Upper lobe of left lung (tissue), 6 donors: ENCODE results near the gene CENPO. TPM values are rescaled to one million over a fixed set of nuclear protein-coding genes. Genes with fewer than 3 reads are reported as not detected.

ENCODE experiments used
- ATAC-seq, 2 donors: fragments of 200-7000 bp; cut with Tn5 transposase; one replicate each; pipeline ENCODE4 v1.9.1; 2022; ENCODE audit warnings: mild to moderate bottlenecking in 2 of 2, moderate library complexity in 2 of 2; ENCODE audit not compliant: low FRiP score in 2 of 2
- DNase-seq, 2 donors: peaks; one replicate each; pipeline ENCODE4 v3.0.0-alpha.2; 2019 to 2020
- H3K27ac ChIP-seq, 4 donors: fragments of 200-600 bp; sonication (generic); one replicate each; pipeline ENCODE4 v1.5.1; 2016 to 2019
- H3K27me3 ChIP-seq, 4 donors: fragments of 200-600 bp; sonication (generic); one replicate each; pipeline ENCODE4 v1.5.1; 2017 to 2019
- H3K36me3 ChIP-seq, 4 donors: fragments of 200-600 bp; sonication (generic); one replicate each; pipeline ENCODE4 v1.5.1; 2016 to 2019
- H3K4me1 ChIP-seq, 4 donors: fragments of 200-600 bp; sonication (generic); one replicate each; pipeline ENCODE4 v1.5.1; 2018 to 2019
- H3K4me3 ChIP-seq, 4 donors: fragments of 200-600 bp; sonication (generic); one replicate each; pipeline ENCODE4 v1.5.1; 2017 to 2019; ENCODE audit warnings: mild to moderate bottlenecking in 2 of 4, moderate library complexity in 1 of 4
- H3K9me3 ChIP-seq, 4 donors: fragments of 200-600 bp; sonication (generic); one replicate each; pipeline ENCODE4 v1.5.1; 2018 to 2019
- EP300 ChIP-seq, 4 donors: sonication (generic); formaldehyde crosslinking; IDR thresholded peaks; one replicate each; pipeline ENCODE4 v1.5.1; 2017; ENCODE audit warnings: antibody characterized with exemption in 4 of 4, control low read depth in 2 of 4
- POLR2A ChIP-seq, 4 donors: fragments of 450-650 bp; IDR thresholded peaks; one replicate each; pipeline ENCODE4 v1.5.1; 2016 to 2017; ENCODE audit warnings: antibody characterized with exemption in 4 of 4, mild to moderate bottlenecking in 2 of 4
- POLR2AphosphoS5 ChIP-seq, 2 donors: sonication (generic); formaldehyde crosslinking; IDR thresholded peaks; one replicate each; pipeline ENCODE4 v1.5.1; 2017; ENCODE audit warnings: antibody characterized with exemption in 2 of 2
- WGBS, 2 donors: methylation state at CpG; one replicate each; pipeline ENCODE4 v1.1.5; 2017 to 2018; 5-methylcytosine and 5-hydroxymethylcytosine counted together
- total RNA-seq, 6 donors: library from RNA; depleted of rRNA in 4 of 6; stranded (reverse); fragments of >200 nt in 4 of 6; gene quantifications; one replicate each; pipeline versions ENCODE4 v1.1.0 to v1.2.1, GENCODE V29; 2016 to 2021
- TF ChIP-seq, protein P1 (sequence below), 6 experiments: fragments of 450-650 bp in 4 of 6; fragments of 200-600 bp in 2 of 6; sonication (generic) in 2 of 6; IDR thresholded peaks; one replicate each; pipeline ENCODE4 v1.5.1; 2016 to 2019; ENCODE audit warnings: antibody characterized with exemption in 6 of 6
- donor health status: DM: no; HTN: no; CAD: no; lungs with moderate emphysema.
- donor health status: DM: no; HTN: yes; CAD: no; lungs with severe emphysema.

The CENPO gene
- total RNA-seq, 6 donors from 2014 or later, result 4.9 to 8.7 (median 7.2) TPM

DNA sequence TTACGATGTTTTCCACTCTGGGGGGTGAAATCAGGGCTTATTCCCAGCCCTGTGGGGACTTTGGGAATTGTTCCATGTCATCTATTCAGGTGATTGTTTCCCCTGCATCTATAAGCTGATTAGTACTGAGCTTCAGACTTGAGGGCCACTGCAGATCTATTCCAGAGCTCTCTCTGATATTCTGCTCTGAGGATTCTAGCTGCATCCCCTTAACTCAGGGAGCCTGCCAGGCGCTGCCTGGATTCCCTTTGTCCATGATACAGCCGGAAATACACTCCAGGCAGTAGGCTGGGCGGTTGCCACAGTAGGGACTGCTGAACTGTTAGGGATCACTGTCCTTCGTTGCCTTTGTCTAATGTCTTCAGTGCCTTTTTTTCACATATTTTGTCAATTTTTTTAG lies 31.4 kb upstream of the CENPO start:
- DNase-seq (no peak), ATAC-seq (no peak)
- H3K9me3 ChIP-seq, result no peaks in the 10 kb centered on the region
- no peak overlapping the region for H3K4me3 ChIP-seq
- TF ChIP-seq POLR2AphosphoS5 (IDR thresholded peaks at IDR 0.05) (no peak), POLR2A (IDR thresholded peaks at IDR 0.05) (no peak), EP300 (IDR thresholded peaks at IDR 0.05) (no peak)
- TF ChIP-seq, protein P1, sequence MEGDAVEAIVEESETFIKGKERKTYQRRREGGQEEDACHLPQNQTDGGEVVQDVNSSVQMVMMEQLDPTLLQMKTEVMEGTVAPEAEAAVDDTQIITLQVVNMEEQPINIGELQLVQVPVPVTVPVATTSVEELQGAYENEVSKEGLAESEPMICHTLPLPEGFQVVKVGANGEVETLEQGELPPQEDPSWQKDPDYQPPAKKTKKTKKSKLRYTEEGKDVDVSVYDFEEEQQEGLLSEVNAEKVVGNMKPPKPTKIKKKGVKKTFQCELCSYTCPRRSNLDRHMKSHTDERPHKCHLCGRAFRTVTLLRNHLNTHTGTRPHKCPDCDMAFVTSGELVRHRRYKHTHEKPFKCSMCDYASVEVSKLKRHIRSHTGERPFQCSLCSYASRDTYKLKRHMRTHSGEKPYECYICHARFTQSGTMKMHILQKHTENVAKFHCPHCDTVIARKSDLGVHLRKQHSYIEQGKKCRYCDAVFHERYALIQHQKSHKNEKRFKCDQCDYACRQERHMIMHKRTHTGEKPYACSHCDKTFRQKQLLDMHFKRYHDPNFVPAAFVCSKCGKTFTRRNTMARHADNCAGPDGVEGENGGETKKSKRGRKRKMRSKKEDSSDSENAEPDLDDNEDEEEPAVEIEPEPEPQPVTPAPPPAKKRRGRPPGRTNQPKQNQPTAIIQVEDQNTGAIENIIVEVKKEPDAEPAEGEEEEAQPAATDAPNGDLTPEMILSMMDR (IDR thresholded peaks at IDR 0.05), result no peak
- no peaks in the 10 kb centered on the region for H3K27me3 ChIP-seq
- H3K36me3 ChIP-seq, result peaks cover 17 to 71% (median 36%) of the 10 kb centered on the region in 4 donors
- H3K4me1 ChIP-seq, result no peaks in the 10 kb centered on the region
- H3K27ac ChIP-seq, result no peak overlapping the region
- WGBS, 2 donors, result 88 to 95% methylated on average over 5 of the region's 5 CpGs

DNA sequence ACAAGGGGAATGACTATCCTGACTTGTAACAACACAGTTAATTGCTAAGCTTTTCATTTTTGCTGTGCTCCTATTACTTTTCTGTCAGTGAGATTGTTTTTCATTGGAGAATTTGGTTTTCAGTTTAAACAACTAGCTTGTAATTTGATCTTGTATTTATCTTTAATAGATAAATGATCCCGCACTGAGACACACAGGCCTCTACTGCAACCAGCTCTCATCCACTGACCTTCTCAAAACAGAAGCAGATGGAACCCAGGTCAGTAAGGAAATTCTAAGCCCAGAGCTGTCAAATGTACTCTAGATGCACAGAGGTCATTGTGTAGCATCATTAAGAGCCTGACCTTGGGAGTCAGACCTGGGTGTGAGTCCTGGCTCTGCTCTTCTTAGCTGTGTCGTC lies 30.7 kb upstream of the CENPO start:
- no peaks in the 10 kb centered on the region for H3K4me1 ChIP-seq
- no peaks in the 10 kb centered on the region for H3K9me3 ChIP-seq
- no peak overlapping the region for H3K27ac ChIP-seq
- TF ChIP-seq POLR2AphosphoS5 (IDR thresholded peaks at IDR 0.05) (no peak), EP300 (IDR thresholded peaks at IDR 0.05) (no peak), POLR2A (IDR thresholded peaks at IDR 0.05) (no peak)
- TF ChIP-seq, protein P1 (IDR thresholded peaks at IDR 0.05), result no peak
- no peak overlapping the region for H3K4me3 ChIP-seq
- no peaks in the 10 kb centered on the region for H3K27me3 ChIP-seq
- DNase-seq (no peak), ATAC-seq (no peak)
- peaks cover 17 to 65% (median 36%) of the 10 kb centered on the region in 4 donors for H3K36me3 ChIP-seq
- WGBS, 2 donors, result 80 to 87% methylated on average over 2 of the region's 2 CpGs

DNA sequence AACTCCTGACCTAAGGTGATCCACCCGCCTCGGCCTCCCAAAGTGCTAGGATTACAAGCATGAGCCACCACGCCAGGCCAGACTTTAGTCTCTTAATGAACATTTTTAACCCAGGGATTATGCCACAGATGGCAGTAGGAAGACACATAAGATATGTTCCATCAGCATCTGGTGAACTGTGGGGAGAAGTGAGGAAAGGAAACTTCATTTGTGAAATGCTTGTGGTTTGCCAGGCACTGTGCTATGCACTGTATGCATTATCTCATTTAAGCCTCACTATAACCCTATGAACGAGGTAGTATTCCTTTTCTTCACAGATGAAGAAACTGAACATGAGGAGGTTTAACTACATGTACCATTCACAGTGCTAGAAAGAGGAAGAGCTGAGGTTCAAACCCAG lies 29.4 kb upstream of the CENPO start:
- 97% methylated on average over 4 of the region's 4 CpGs for WGBS, 2 donors

DNA sequence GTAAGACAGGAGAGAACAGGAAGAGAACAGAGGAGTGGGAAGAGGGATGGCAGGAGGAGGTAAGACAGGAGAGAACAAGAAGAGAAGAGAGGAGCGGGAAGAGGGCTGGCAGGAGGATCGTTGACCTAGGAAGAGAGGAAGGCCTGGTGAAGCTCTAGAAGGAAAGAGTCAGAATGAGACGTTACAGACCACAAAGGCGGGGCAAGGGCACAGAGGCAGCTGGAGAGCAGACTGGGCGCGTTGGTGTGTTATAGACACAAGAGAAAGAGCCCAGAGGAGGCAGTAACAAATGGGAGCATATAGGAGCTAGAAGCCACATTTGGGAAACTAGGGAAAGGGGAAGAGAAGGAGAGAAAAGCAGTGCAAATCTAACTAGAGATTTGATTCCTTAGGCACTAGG lies 26.6 kb upstream of the CENPO start:
- Histone ChIP-seq H3K4me3 (no peak overlapping the region), H3K36me3 (peaks cover 14 to 49% (median 25%) of the 10 kb centered on the region in 4 donors), H3K27me3 (no peaks in the 10 kb centered on the region), H3K27ac (no peak overlapping the region), H3K4me1 (peaks cover 0 to 5% (median 0%) of the 10 kb centered on the region in 4 donors), H3K9me3 (no peaks in the 10 kb centered on the region)
- DNase-seq (no peak), ATAC-seq (no peak)
- 70 to 76% methylated on average over 6 of the region's 6 CpGs for WGBS, 2 donors
- TF ChIP-seq, protein P1 (IDR thresholded peaks at IDR 0.05), result no peak
- TF ChIP-seq POLR2AphosphoS5 (IDR thresholded peaks at IDR 0.05), result no peak
- TF ChIP-seq EP300 (IDR thresholded peaks at IDR 0.05), result no peak
- TF ChIP-seq POLR2A (IDR thresholded peaks at IDR 0.05), result no peak

More for the DNA sequence above, 29.4 kb upstream of the CENPO start:
- no peak overlapping the region for H3K27ac ChIP-seq
- H3K27me3 ChIP-seq, result no peaks in the 10 kb centered on the region
- DNase-seq, result no peak
- no peak overlapping the region for H3K4me3 ChIP-seq
- no peaks in the 10 kb centered on the region for H3K9me3 ChIP-seq
- H3K36me3 ChIP-seq, result peaks cover 14 to 57% (median 29%) of the 10 kb centered on the region in 4 donors
- ATAC-seq, result no peak
- H3K4me1 ChIP-seq, result peaks cover 0 to 5% (median 0%) of the 10 kb centered on the region in 4 donors
- TF ChIP-seq, protein P1 (IDR thresholded peaks at IDR 0.05), result no peak
- no peak for TF ChIP-seq POLR2A (IDR thresholded peaks at IDR 0.05)
- TF ChIP-seq POLR2AphosphoS5 (IDR thresholded peaks at IDR 0.05), result no peak
- TF ChIP-seq EP300 (IDR thresholded peaks at IDR 0.05), result no peak

DNA sequence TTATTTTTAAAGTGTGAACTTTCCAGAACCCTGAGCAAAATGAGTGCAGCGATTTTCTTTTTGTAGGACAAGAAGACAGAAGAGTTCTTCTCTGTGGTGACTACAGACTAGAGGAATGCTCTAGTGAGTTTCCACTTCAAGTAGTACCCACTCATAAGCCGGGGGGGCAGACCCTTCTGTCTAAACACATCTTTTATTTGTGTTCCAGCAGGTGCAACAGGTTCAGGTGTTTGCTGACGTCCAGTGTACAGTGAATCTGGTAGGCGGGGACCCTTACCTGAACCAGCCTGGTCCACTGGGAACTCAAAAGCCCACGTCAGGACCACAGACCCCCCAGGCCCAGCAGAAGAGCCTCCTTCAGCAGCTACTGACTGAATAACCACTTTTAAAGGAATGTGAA lies 25.2 kb upstream of the CENPO start:
- Histone ChIP-seq H3K4me1 (peaks cover 0 to 12% (median 0%) of the 10 kb centered on the region in 4 donors), H3K9me3 (no peaks in the 10 kb centered on the region), H3K36me3 (peaks cover 6 to 35% (median 16%) of the 10 kb centered on the region in 4 donors), H3K27ac (peak overlapping the region in 2 of 4 donors; percentile 28 to 43), H3K27me3 (no peaks in the 10 kb centered on the region), H3K4me3 (no peak overlapping the region)
- peak in 1 of 2 donors; percentile 79 for ATAC-seq
- WGBS, 2 donors, result 71 to 84% methylated on average over 5 of the region's 5 CpGs
- TF ChIP-seq EP300 (IDR thresholded peaks at IDR 0.05) (no peak), POLR2A (IDR thresholded peaks at IDR 0.05) (no peak), POLR2AphosphoS5 (IDR thresholded peaks at IDR 0.05) (no peak)
- TF ChIP-seq, protein P1 (IDR thresholded peaks at IDR 0.05), result no peak
- DNase-seq, result peak in 1 of 2 donors; percentile 69
